K562 (cell line): ENCODE data around the gene PDK1. TPM values are rescaled to one million over a fixed set of nuclear protein-coding genes. Genes with fewer than 3 reads are reported as not detected.

ENCODE experiments used
- CREBBP ChIP-seq: IDR thresholded peaks from one replicate; pipeline ENCODE4 v1.6.1; 2012; ENCODE audit warnings: low read depth, mild to moderate bottlenecking, control low read depth, inconsistent platforms, low read length
- CTBP1 ChIP-seq: fragments of 450-650 bp; IDR thresholded peaks from 2 replicates; pipeline ENCODE4 v1.6.1; 2016; ENCODE audit warnings: borderline replicate concordance
- DDX20 ChIP-seq: fragments of 450-650 bp; IDR thresholded peaks from 2 replicates; pipeline ENCODE4 v1.6.1; 2016; ENCODE audit warnings: missing genetic modification characterization, low read depth, mild to moderate bottlenecking, missing compliant biosample characterization, moderate library complexity
- EP400 ChIP-seq: fragments of 450-650 bp; IDR thresholded peaks from 2 replicates; pipeline ENCODE4 v1.6.1; 2017; ENCODE audit warnings: antibody characterized with exemption, mild to moderate bottlenecking, moderate library complexity
- EWSR1 ChIP-seq: fragments of 450-650 bp; IDR thresholded peaks from 2 replicates; pipeline ENCODE4 v1.6.1; 2018; ENCODE audit warnings: borderline replicate concordance, mild to moderate bottlenecking, low read depth, moderate library complexity; ENCODE audit not compliant: partially characterized antibody
- SLC30A9 ChIP-seq: fragments of 250-450 bp; sonication (Bioruptor Pico); IDR thresholded peaks from 2 replicates; pipeline ENCODE4 v1.8.0; 2022; ENCODE audit warnings: mild to moderate bottlenecking, moderate library complexity
- U2AF1 ChIP-seq: fragments of 200-400 bp; formaldehyde crosslinking; optimal IDR thresholded peaks from 2 replicates; pipeline ENCODE3; 2017; ENCODE audit warnings: mild to moderate bottlenecking, low read depth, low read length, moderate library complexity
- polyA plus RNA-seq, 8 experiments: library from polyadenylated mRNA; depleted of rRNA in 4 of 8; stranded (reverse) in 5 of 8; unstranded in 3 of 8; fragments of >200 nt; fragmentation: Nextera tagmentation in 2 of 8; fragmentation: Illumina TruSeq in 1 of 8; extraction: Ambion mirVana in 2 of 8; extraction: Trizol in 1 of 8; gene quantifications; 2 replicates each; pipeline versions ENCODE4 v1.2.1 to v1.2.3, GENCODE V29; 2011 to 2014; ENCODE audit warnings: inconsistent platforms in 1 of 8, missing spikeins in 1 of 8
- total RNA-seq, 7 experiments: library from RNA; depleted of rRNA in 6 of 7; stranded (reverse); fragments of >200 nt in 6 of 7; fragmentation: Illumina TruSeq in 2 of 7; extraction: Trizol in 2 of 7; gene quantifications; 2 replicates each; pipeline versions ENCODE4 v1.2.1 to v1.2.3, GENCODE V29; 2011 to 2021; ENCODE audit warnings: low replicate concordance in 1 of 7
- TF ChIP-seq, protein P1 (sequence below): fragments of 450-650 bp; formaldehyde crosslinking; IDR thresholded peaks from 2 replicates; pipeline ENCODE4 v1.4.0; 2022; ENCODE audit warnings: mild to moderate bottlenecking, moderate library complexity
- TF ChIP-seq, protein P2 (sequence below): sonication (generic); formaldehyde crosslinking; IDR thresholded peaks from 2 replicates; pipeline ENCODE4 v1.8.0; 2022; ENCODE audit warnings: mild to moderate bottlenecking, missing genetic modification reagents

The PDK1 gene
- total and polyA plus RNA-seq, 9 of the 15 experiments (the other 6 are each of a cell fraction or from before 2014, with no cell fraction given) = 3.5 to 176 (median 13.9) TPM

GRCh38 chr2:172551271-172551670, 4.6 kb upstream of the PDK1 start (continued):
- TF ChIP-seq, protein P1, sequence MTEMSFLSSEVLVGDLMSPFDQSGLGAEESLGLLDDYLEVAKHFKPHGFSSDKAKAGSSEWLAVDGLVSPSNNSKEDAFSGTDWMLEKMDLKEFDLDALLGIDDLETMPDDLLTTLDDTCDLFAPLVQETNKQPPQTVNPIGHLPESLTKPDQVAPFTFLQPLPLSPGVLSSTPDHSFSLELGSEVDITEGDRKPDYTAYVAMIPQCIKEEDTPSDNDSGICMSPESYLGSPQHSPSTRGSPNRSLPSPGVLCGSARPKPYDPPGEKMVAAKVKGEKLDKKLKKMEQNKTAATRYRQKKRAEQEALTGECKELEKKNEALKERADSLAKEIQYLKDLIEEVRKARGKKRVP (CRISPR knock-in tag) = no peak
- TF ChIP-seq CREBBP = no peak
- no peak for TF ChIP-seq EP400
- no peak for TF ChIP-seq CTBP1
- no peak for TF ChIP-seq EWSR1
- TF ChIP-seq SLC30A9 (CRISPR knock-in tag) = no peak
- no peak for TF ChIP-seq DDX20 (tag)
- TF ChIP-seq U2AF1 = no peak
- TF ChIP-seq, protein P2, sequence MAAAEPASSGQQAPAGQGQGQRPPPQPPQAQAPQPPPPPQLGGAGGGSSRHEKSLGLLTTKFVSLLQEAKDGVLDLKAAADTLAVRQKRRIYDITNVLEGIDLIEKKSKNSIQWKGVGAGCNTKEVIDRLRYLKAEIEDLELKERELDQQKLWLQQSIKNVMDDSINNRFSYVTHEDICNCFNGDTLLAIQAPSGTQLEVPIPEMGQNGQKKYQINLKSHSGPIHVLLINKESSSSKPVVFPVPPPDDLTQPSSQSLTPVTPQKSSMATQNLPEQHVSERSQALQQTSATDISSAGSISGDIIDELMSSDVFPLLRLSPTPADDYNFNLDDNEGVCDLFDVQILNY (CRISPR knock-in tag) = no peak
